Measurements from ENCODE around the gene SEMA6B. TPM values are rescaled to one million over a fixed set of nuclear protein-coding genes. Genes with fewer than 3 reads are reported as not detected.
"Not testable (repeated sequence)": the region's sequence is repeated elsewhere in the genome, so short reads cannot be mapped to it uniquely, and the experiment has no call there.

Gene SEMA6B
- polyA plus RNA-seq, 1 donor from 2014 or later: 21.6 TPM

DNA sequence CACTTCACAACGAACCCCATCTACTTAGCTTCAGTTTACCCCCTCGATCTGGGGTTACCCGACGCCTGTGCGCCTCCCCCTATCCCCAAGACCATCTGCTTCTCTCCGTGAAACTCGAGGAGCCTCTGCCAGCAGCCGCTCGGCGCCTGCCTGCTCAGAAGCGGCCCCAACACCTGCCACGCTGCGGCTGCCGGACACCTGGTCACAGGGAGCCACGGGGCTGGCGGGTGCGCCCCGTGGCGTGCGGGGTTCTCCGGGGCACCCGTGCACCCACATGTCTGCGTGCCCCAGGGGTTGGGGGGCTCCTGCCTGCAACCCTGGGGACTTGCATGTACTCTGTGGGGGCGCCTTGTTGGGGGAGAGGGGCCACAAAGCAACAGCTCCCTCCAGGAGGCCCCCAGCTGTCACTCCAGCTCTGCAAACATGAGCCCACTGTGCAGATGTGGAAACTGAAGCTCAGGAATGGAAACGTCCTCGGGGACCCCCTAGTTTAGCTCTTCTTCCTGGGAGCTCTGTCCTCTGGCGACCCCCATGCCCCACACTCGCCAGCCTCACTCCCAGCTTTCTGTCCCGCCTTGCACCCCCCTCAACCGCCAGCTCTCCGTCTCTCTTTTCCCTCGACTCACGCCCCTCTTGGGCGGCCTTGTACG is 7.0 kb upstream of the SEMA6B start:
- no peaks in the 10 kb centered on the region for H3K79me2 ChIP-seq (replicated peaks; ENCODE audit: insufficient read depth, low read length)

DNA sequence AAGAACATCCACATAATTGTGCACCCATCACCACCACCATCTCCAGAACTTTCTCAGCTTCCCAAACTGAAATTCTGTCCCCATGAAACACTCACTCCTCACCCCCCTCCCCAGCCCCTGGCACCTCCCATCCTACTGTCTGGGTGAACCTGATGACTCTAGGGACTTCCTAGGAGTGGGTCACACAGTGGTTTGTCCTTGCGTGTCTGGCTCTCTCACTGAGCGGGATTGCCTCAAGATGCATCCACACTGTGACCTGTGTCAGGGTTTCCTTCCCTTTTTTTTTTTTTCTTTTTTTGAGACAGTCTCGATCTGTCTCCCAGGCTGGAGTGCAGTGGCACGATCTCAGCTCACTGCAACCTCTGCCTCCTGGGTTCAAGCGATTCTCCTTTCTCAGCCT is 4.1 kb upstream of the SEMA6B start:
- not testable (repeated sequence) for H3F3A ChIP-seq (ENCODE audit: insufficient read depth, low read length, poor library complexity, severe bottlenecking); H4K20me1 ChIP-seq (ENCODE audit: insufficient read depth); H3K36me3 ChIP-seq (ENCODE audit: insufficient read depth, low read length)

More for the DNA sequence above, 7.0 kb upstream of the SEMA6B start:
- no peaks in the 10 kb centered on the region for H3K9me3 ChIP-seq (ENCODE audit: low read length)
- H3F3A ChIP-seq (ENCODE audit: insufficient read depth, low read length, poor library complexity, severe bottlenecking): no peaks in the 10 kb centered on the region
- H3K9me2 ChIP-seq (ENCODE audit: insufficient read depth, low read length): no peaks in the 10 kb centered on the region
- H3K4me3 ChIP-seq (ENCODE audit: low read length): no peak overlapping the region
- no peak overlapping the region for H3K4me2 ChIP-seq (ENCODE audit: low read length)
- H3K36me3 ChIP-seq (ENCODE audit: insufficient read depth, low read length): no peaks in the 10 kb centered on the region
- no peaks in the 10 kb centered on the region for H3K27me3 ChIP-seq (ENCODE audit: insufficient read depth, low read depth, low read length)
- TF ChIP-seq, protein P1, sequence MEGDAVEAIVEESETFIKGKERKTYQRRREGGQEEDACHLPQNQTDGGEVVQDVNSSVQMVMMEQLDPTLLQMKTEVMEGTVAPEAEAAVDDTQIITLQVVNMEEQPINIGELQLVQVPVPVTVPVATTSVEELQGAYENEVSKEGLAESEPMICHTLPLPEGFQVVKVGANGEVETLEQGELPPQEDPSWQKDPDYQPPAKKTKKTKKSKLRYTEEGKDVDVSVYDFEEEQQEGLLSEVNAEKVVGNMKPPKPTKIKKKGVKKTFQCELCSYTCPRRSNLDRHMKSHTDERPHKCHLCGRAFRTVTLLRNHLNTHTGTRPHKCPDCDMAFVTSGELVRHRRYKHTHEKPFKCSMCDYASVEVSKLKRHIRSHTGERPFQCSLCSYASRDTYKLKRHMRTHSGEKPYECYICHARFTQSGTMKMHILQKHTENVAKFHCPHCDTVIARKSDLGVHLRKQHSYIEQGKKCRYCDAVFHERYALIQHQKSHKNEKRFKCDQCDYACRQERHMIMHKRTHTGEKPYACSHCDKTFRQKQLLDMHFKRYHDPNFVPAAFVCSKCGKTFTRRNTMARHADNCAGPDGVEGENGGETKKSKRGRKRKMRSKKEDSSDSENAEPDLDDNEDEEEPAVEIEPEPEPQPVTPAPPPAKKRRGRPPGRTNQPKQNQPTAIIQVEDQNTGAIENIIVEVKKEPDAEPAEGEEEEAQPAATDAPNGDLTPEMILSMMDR (IDR thresholded peaks at IDR 0.05; ENCODE audit: poor library complexity, severe bottlenecking): no peak
- no peak for TF ChIP-seq TAF1 (IDR thresholded peaks at IDR 0.05; ENCODE audit: low read depth)
- TF ChIP-seq EP300 (conservative IDR thresholded peaks at IDR 0.05; ENCODE audit: poor library complexity, severe bottlenecking): no peak
- TF ChIP-seq MXI1 (conservative IDR thresholded peaks at IDR 0.05; ENCODE audit: poor library complexity, severe bottlenecking): no peak
- no peak for TF ChIP-seq POLR2AphosphoS5 (IDR thresholded peaks at IDR 0.05)
- TF ChIP-seq RAD21 (conservative IDR thresholded peaks at IDR 0.05): no peak
- no peak for TF ChIP-seq EZH2 (IDR thresholded peaks at IDR 0.05; ENCODE audit: borderline replicate concordance, insufficient read depth, low read length, poor library complexity, severe bottlenecking)
- TF ChIP-seq, protein P2, sequence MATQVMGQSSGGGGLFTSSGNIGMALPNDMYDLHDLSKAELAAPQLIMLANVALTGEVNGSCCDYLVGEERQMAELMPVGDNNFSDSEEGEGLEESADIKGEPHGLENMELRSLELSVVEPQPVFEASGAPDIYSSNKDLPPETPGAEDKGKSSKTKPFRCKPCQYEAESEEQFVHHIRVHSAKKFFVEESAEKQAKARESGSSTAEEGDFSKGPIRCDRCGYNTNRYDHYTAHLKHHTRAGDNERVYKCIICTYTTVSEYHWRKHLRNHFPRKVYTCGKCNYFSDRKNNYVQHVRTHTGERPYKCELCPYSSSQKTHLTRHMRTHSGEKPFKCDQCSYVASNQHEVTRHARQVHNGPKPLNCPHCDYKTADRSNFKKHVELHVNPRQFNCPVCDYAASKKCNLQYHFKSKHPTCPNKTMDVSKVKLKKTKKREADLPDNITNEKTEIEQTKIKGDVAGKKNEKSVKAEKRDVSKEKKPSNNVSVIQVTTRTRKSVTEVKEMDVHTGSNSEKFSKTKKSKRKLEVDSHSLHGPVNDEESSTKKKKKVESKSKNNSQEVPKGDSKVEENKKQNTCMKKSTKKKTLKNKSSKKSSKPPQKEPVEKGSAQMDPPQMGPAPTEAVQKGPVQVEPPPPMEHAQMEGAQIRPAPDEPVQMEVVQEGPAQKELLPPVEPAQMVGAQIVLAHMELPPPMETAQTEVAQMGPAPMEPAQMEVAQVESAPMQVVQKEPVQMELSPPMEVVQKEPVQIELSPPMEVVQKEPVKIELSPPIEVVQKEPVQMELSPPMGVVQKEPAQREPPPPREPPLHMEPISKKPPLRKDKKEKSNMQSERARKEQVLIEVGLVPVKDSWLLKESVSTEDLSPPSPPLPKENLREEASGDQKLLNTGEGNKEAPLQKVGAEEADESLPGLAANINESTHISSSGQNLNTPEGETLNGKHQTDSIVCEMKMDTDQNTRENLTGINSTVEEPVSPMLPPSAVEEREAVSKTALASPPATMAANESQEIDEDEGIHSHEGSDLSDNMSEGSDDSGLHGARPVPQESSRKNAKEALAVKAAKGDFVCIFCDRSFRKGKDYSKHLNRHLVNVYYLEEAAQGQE (IDR thresholded peaks at IDR 0.05; ENCODE audit: borderline replicate concordance): no peak
- no peak for TF ChIP-seq SMC3 (conservative IDR thresholded peaks at IDR 0.05; ENCODE audit: poor library complexity)
- no peak overlapping the region for H3K9ac ChIP-seq (ENCODE audit: low read length)
- H4K20me1 ChIP-seq (ENCODE audit: insufficient read depth): peaks cover 4% of the 10 kb centered on the region
- H3K27ac ChIP-seq (ENCODE audit: low read length): no peak overlapping the region
- no peak overlapping the region for H2AFZ ChIP-seq (ENCODE audit: low read depth, low read length)

DNA sequence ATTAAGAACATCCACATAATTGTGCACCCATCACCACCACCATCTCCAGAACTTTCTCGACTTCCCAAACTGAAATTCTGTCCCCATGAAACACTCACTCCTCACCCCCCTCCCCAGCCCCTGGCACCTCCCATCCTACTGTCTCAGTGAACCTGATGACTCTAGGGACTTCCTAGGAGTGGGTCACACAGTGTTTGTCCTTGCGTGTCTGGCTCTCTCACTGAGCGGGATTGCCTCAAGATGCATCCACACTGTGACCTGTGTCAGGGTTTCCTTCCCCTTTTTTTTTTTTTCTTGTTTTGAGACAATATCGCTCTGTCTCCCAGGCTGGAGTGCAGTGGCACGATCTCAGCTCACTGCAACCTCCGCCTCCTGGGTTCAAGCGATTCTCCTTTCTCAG is 2.6 kb upstream of the SEMA6B start:
- not testable (repeated sequence) for H4K20me1 ChIP-seq (ENCODE audit: insufficient read depth)

More for the DNA sequence above, 4.1 kb upstream of the SEMA6B start:
- H3K4me2 ChIP-seq (ENCODE audit: low read length); H3K4me3 ChIP-seq (ENCODE audit: low read length); H3K27ac ChIP-seq (ENCODE audit: low read length); H3K79me2 ChIP-seq (replicated peaks; ENCODE audit: insufficient read depth, low read length); H2AFZ ChIP-seq (ENCODE audit: low read depth, low read length); H3K9me3 ChIP-seq (ENCODE audit: low read length); H3K27me3 ChIP-seq (ENCODE audit: insufficient read depth, low read depth, low read length); H3K9ac ChIP-seq (ENCODE audit: low read length); H3K9me2 ChIP-seq (ENCODE audit: insufficient read depth, low read length): not testable (repeated sequence)

More for the DNA sequence above, 2.6 kb upstream of the SEMA6B start:
- not testable (repeated sequence) for H3K9me2 ChIP-seq (ENCODE audit: insufficient read depth, low read length); H3K9ac ChIP-seq (ENCODE audit: low read length); H3K9me3 ChIP-seq (ENCODE audit: low read length); H3K27me3 ChIP-seq (ENCODE audit: insufficient read depth, low read depth, low read length); H3F3A ChIP-seq (ENCODE audit: insufficient read depth, low read length, poor library complexity, severe bottlenecking); H3K4me3 ChIP-seq (ENCODE audit: low read length); H3K79me2 ChIP-seq (replicated peaks; ENCODE audit: insufficient read depth, low read length); H2AFZ ChIP-seq (ENCODE audit: low read depth, low read length); H3K27ac ChIP-seq (ENCODE audit: low read length); H3K36me3 ChIP-seq (ENCODE audit: insufficient read depth, low read length); H3K4me2 ChIP-seq (ENCODE audit: low read length)

All from neural cell (in vitro differentiated cells).